SK-N-MC (cell line): Measurements from ENCODE around the gene CHST9.

Experiments
- DNase-seq: peaks from one replicate; pipeline ENCODE4 v3.0.0-alpha.2; 2011; ENCODE audit warnings: low read depth, low spot score
- H3K27ac ChIP-seq: fragments of 200-600 bp; sonication (generic); 2 replicates; pipeline ENCODE4 v1.5.1; 2016; ENCODE audit warnings: mixed run types
- H3K36me3 ChIP-seq: fragments of 200-600 bp; sonication (generic); 2 replicates; pipeline ENCODE4 v1.6.1; 2017; ENCODE audit warnings: antibody characterized with exemption, low read length, mixed read lengths; ENCODE audit not compliant: insufficient read depth
- H3K4me3 ChIP-seq: fragments of 200-600 bp; sonication (generic); 2 replicates; pipeline ENCODE4 v1.5.1; 2016
- H3K9ac ChIP-seq: fragments of 200-600 bp; sonication (generic); 2 replicates; pipeline ENCODE4 v1.8.0; 2017; ENCODE audit warnings: mixed run types, mixed read lengths; ENCODE audit not compliant: insufficient read length
- H3K9me3 ChIP-seq: fragments of 200-600 bp; sonication (generic); 2 replicates; pipeline ENCODE4 v1.6.1; 2017; ENCODE audit warnings: low read depth, mild to moderate bottlenecking, antibody characterized with exemption, low read length, moderate library complexity, mixed read lengths
- EZH2 ChIP-seq: fragments of 200-600 bp; sonication (generic); IDR thresholded peaks from one replicate; pipeline ENCODE4 v1.6.1; 2017; ENCODE audit warnings: antibody characterized with exemption
- FOXP2 ChIP-seq: optimal IDR thresholded peaks from 2 replicates; pipeline ENCODE3; 2011; ENCODE audit warnings: mild to moderate bottlenecking, moderate library complexity; ENCODE audit not compliant: insufficient read depth; ENCODE audit errors: extremely low read length, control extremely low read depth
- POLR2AphosphoS5 ChIP-seq: IDR thresholded peaks from 2 replicates; pipeline ENCODE4 v1.6.1; 2012; ENCODE audit warnings: mild to moderate bottlenecking, low read depth, low read length, borderline replicate concordance

The CHST9 gene

GRCh38 chr18:26963292-26963691 is 221.8 kb downstream of the CHST9 start:
- Histone ChIP-seq H3K9me3 (no peaks in the 10 kb centered on the region), H3K27ac (no peak overlapping the region), H3K4me3 (no peak overlapping the region), H3K9ac (no peak overlapping the region), H3K36me3 (no peaks in the 10 kb centered on the region)
- TF ChIP-seq POLR2AphosphoS5 (no peak), EZH2 (no peak), FOXP2 (no peak)
- DNase-seq, result no peak

- TF ChIP-seq FOXP2 (no peak), POLR2AphosphoS5 (no peak), EZH2 (no peak)
- Histone ChIP-seq H3K36me3 (no peaks in the 10 kb centered on the region), H3K9ac (no peak overlapping the region), H3K9me3 (no peaks in the 10 kb centered on the region), H3K27ac (no peak overlapping the region), H3K4me3 (no peak overlapping the region)
- DNase-seq, result no peak
Observed at GRCh38 chr18:26961839-26962238, 223.3 kb downstream of the CHST9 start.

- H3K9ac ChIP-seq, result no peak overlapping the region
- no peak for DNase-seq
- TF ChIP-seq POLR2AphosphoS5 (no peak), EZH2 (no peak), FOXP2 (no peak)
- H3K36me3 ChIP-seq, result no peaks in the 10 kb centered on the region
- no peak overlapping the region for H3K4me3 ChIP-seq
- no peaks in the 10 kb centered on the region for H3K9me3 ChIP-seq
- no peak overlapping the region for H3K27ac ChIP-seq
Observed at GRCh38 chr18:26960911-26961310, 224.2 kb downstream of the CHST9 start.

GRCh38 chr18:26956863-26957262 is 228.2 kb downstream of the CHST9 start:
- Histone ChIP-seq H3K27ac (no peak overlapping the region), H3K4me3 (peak overlapping the region; percentile 45), H3K36me3 (no peaks in the 10 kb centered on the region), H3K9me3 (no peaks in the 10 kb centered on the region), H3K9ac (no peak overlapping the region)
- TF ChIP-seq EZH2 (no peak), FOXP2 (no peak), POLR2AphosphoS5 (no peak)
- DNase-seq, result no peak

- DNase-seq, result no peak
- no peaks in the 10 kb centered on the region for H3K9me3 ChIP-seq
- TF ChIP-seq POLR2AphosphoS5, result no peak
- TF ChIP-seq FOXP2, result no peak
- TF ChIP-seq EZH2, result no peak
- H3K36me3 ChIP-seq, result no peaks in the 10 kb centered on the region
- H3K9ac ChIP-seq, result no peak overlapping the region
- H3K27ac ChIP-seq, result no peak overlapping the region
- H3K4me3 ChIP-seq, result no peak overlapping the region
Observed at GRCh38 chr18:26948703-26949102, 236.4 kb downstream of the CHST9 start.

- H3K9ac ChIP-seq, result no peak overlapping the region
- no peak overlapping the region for H3K27ac ChIP-seq
- no peak for DNase-seq
- H3K9me3 ChIP-seq, result no peaks in the 10 kb centered on the region
- H3K4me3 ChIP-seq, result no peak overlapping the region
- TF ChIP-seq FOXP2 (no peak), EZH2 (no peak), POLR2AphosphoS5 (no peak)
- H3K36me3 ChIP-seq, result no peaks in the 10 kb centered on the region
Observed at GRCh38 chr18:26943906-26944305, 241.2 kb downstream of the CHST9 start.

GRCh38 chr18:26941584-26941983 is 243.5 kb downstream of the CHST9 start:
- Histone ChIP-seq H3K9me3 (no peaks in the 10 kb centered on the region), H3K36me3 (no peaks in the 10 kb centered on the region), H3K27ac (no peak overlapping the region), H3K9ac (no peak overlapping the region), H3K4me3 (no peak overlapping the region)
- TF ChIP-seq FOXP2, result no peak
- no peak for TF ChIP-seq EZH2
- TF ChIP-seq POLR2AphosphoS5, result no peak
- no peak for DNase-seq

- TF ChIP-seq FOXP2, result no peak
- TF ChIP-seq EZH2, result no peak
- TF ChIP-seq POLR2AphosphoS5, result no peak
Observed at GRCh38 chr18:26940744-26941398, 244.2 kb downstream of the CHST9 start.

GRCh38 chr18:26931659-26932058 is 253.4 kb downstream of the CHST9 start:
- DNase-seq, result no peak
- Histone ChIP-seq H3K9ac (no peak overlapping the region), H3K36me3 (no peaks in the 10 kb centered on the region), H3K4me3 (no peak overlapping the region), H3K27ac (no peak overlapping the region), H3K9me3 (no peaks in the 10 kb centered on the region)
- no peak for TF ChIP-seq FOXP2
- TF ChIP-seq EZH2, result no peak
- no peak for TF ChIP-seq POLR2AphosphoS5

More at GRCh38 chr18:26940744-26941398, 244.2 kb downstream of the CHST9 start:
- H3K4me3 ChIP-seq, result no peak overlapping the region
- H3K9ac ChIP-seq, result no peak overlapping the region
- H3K9me3 ChIP-seq, result no peaks in the 10 kb centered on the region
- no peak overlapping the region for H3K27ac ChIP-seq
- H3K36me3 ChIP-seq, result no peaks in the 10 kb centered on the region
- DNase-seq, result no peak
